Endothelial cell of umbilical vein (primary cell): ENCODE data around the gene PSENEN. TPM values are rescaled to one million over a fixed set of nuclear protein-coding genes. Genes with fewer than 3 reads are reported as not detected.

Source experiments
- BruUV-seq: library from RNA; stranded (reverse); fragments of 400-500 nt; replicated peaks from 2 replicates; lab custom pipeline; 2021; lab: Mats Ljungman, UMichigan
- CTCF ChIA-PET: fragments of 300-600, 350-600 bp; sonication (Branson Sonifier 250); formaldehyde crosslinking; loops from one replicate; lab custom pipeline; 2021; ENCODE audit warnings: antibody characterized with exemption, inconsistent platforms; lab: Charles Lee
- POLR2A ChIA-PET: fragments of 300-600, 350-600 bp; sonication (Branson Sonifier 250); formaldehyde crosslinking; loops from one replicate; lab custom pipeline; 2021; ENCODE audit warnings: antibody characterized with exemption, inconsistent platforms; lab: Charles Lee
- DNase-seq: peaks from one replicate; pipeline ENCODE4 v3.0.0-alpha.2; 2011; ENCODE audit warnings: low read depth, low spot score
- FAIRE-seq: peaks from 2 replicates; lab custom pipeline; 2011; peaks lifted over from hg19 to GRCh38; lab: Jason Lieb, UNC
- H2AFZ ChIP-seq: 2 replicates; pipeline ENCODE4 v1.6.0; 2012; ENCODE audit warnings: low read depth, low read length, control low read depth, inconsistent platforms
- H3K27ac ChIP-seq: 2 replicates; pipeline ENCODE4 v1.5.1; 2011; ENCODE audit warnings: low read depth, mild to moderate bottlenecking, control low read depth, low read length, moderate library complexity; ENCODE audit not compliant: insufficient read depth
- H3K27me3 ChIP-seq, 2 experiments: 2 replicates each; pipeline versions ENCODE4 v1.6.0 to v1.6.1; 2011; ENCODE audit warnings: low read length in 2 of 2, mixed read lengths in 1 of 2; ENCODE audit not compliant: control insufficient read depth in 2 of 2, insufficient read depth in 2 of 2
- H3K36me3 ChIP-seq, 2 experiments: 2 replicates in 1 of 2; 3 replicates in 1 of 2; pipeline ENCODE4 v1.5.1; 2011; ENCODE audit warnings: low read length in 2 of 2, mild to moderate bottlenecking in 1 of 2, moderate library complexity in 1 of 2; ENCODE audit not compliant: control insufficient read depth in 2 of 2, insufficient read depth in 2 of 2; ENCODE audit errors: extremely low read depth in 1 of 2
- H3K4me1 ChIP-seq: 3 replicates; pipeline ENCODE4 v1.5.1; 2011; ENCODE audit warnings: mild to moderate bottlenecking, low read length; ENCODE audit not compliant: control insufficient read depth, insufficient read depth; ENCODE audit errors: extremely low read depth
- H3K4me2 ChIP-seq: 2 replicates; pipeline ENCODE4 v1.6.1; 2011; ENCODE audit warnings: low read length, control low read depth, mixed read lengths; ENCODE audit not compliant: insufficient read depth
- H3K4me3 ChIP-seq, 3 experiments: fragments of 200-600 bp in 1 of 3; sonication (generic), shearing (Covaris generic) in 1 of 3; replicated peaks in 1 of 3; 2 replicates each; pipeline ENCODE4 v1.5.1; 2011 to 2016; ENCODE audit warnings: control low read depth in 3 of 3, low read length in 3 of 3, mild to moderate bottlenecking in 2 of 3, inconsistent platforms in 1 of 3, low read depth in 1 of 3, moderate library complexity in 1 of 3; ENCODE audit not compliant: insufficient read depth in 1 of 3
- H3K79me2 ChIP-seq: 2 replicates; pipeline ENCODE4 v1.6.0; 2012; ENCODE audit warnings: low read length, inconsistent platforms; ENCODE audit not compliant: control insufficient read depth, insufficient read depth
- H3K9ac ChIP-seq: replicated peaks from 2 replicates; pipeline ENCODE3; 2011; ENCODE audit warnings: low read length, control low read depth; ENCODE audit not compliant: insufficient read depth; ENCODE audit errors: extremely low read depth
- H3K9me1 ChIP-seq: replicated peaks from 3 replicates; pipeline ENCODE4 v1.6.0; 2011; ENCODE audit warnings: mild to moderate bottlenecking, low read length; ENCODE audit not compliant: control insufficient read depth, insufficient read depth; ENCODE audit errors: extremely low read depth
- H3K9me3 ChIP-seq: replicated peaks from 2 replicates; pipeline ENCODE4 v1.5.1; 2012; ENCODE audit warnings: low read length, inconsistent platforms; ENCODE audit not compliant: control insufficient read depth, insufficient read depth
- H4K20me1 ChIP-seq: replicated peaks from 2 replicates; pipeline ENCODE3; 2011; ENCODE audit warnings: mild to moderate bottlenecking, low read length; ENCODE audit not compliant: control insufficient read depth, insufficient read depth; ENCODE audit errors: extremely low read depth
- EZH2 ChIP-seq: IDR thresholded peaks from 2 replicates; pipeline ENCODE4 v1.6.1; 2012; ENCODE audit warnings: borderline replicate concordance, low read depth, mild to moderate bottlenecking, moderate library complexity, low read length, inconsistent platforms; ENCODE audit not compliant: severe bottlenecking
- FOS ChIP-seq: IDR thresholded peaks from 2 replicates; pipeline ENCODE4 v1.6.1; 2011; ENCODE audit warnings: mild to moderate bottlenecking, low read length, moderate library complexity, borderline replicate concordance; ENCODE audit not compliant: insufficient read depth
- GATA2 ChIP-seq: IDR thresholded peaks from 2 replicates; pipeline ENCODE4 v1.7.0; 2011; ENCODE audit warnings: low read depth, mild to moderate bottlenecking, moderate library complexity, mixed read lengths, low read length; ENCODE audit not compliant: insufficient read length, insufficient read depth
- JUN ChIP-seq: IDR thresholded peaks from 2 replicates; pipeline ENCODE4 v1.6.1; 2011; ENCODE audit warnings: borderline replicate concordance, low read depth; ENCODE audit not compliant: insufficient read length, insufficient read depth
- MYC ChIP-seq: IDR thresholded peaks from one replicate; pipeline ENCODE4 v1.6.1; 2011; ENCODE audit warnings: mild to moderate bottlenecking, low read depth, low read length
- POLR2A ChIP-seq: IDR thresholded peaks from 2 replicates; pipeline ENCODE4 v1.6.1; 2012; ENCODE audit warnings: low read depth, mild to moderate bottlenecking, control low read depth, low read length
- POLR2AphosphoS5 ChIP-seq: IDR thresholded peaks from 2 replicates; pipeline ENCODE4 v1.6.1; 2012; ENCODE audit warnings: low read depth, mild to moderate bottlenecking, control low read depth, low read length, moderate library complexity; ENCODE audit not compliant: insufficient read depth
- dilution Hi-C: fragments of 300-500 bp; cut with MboI; formaldehyde crosslinking; loops from one replicate; pipeline ENCODE4 v1.15.0; 2019; ENCODE audit warnings: low sequenced_read_pairs; ENCODE audit not compliant: extremely low pct_ligation_motif_present
- intact Hi-C: fragments of 100-400 bp; cut with micrococcal nuclease; formaldehyde crosslinking; loops from one replicate; pipeline ENCODE4 v1.10.0; 2022
- polyA plus RNA-seq, 4 experiments: library from polyadenylated mRNA; depleted of rRNA in 3 of 4; stranded (reverse) in 3 of 4; unstranded in 1 of 4; fragments of >200 nt; gene quantifications; 2 replicates each; pipeline versions ENCODE4 v1.2.1 to v1.2.3, GENCODE V29; 2011 to 2012; ENCODE audit warnings: missing spikeins in 1 of 4
- total RNA-seq: library from RNA; stranded (reverse); gene quantifications from 2 replicates; pipeline ENCODE4 v1.2.3, GENCODE V29; 2021
- TF ChIP-seq, protein P1 (sequence below), 2 donors: IDR thresholded peaks; 1 replicate in 1 of 2; 2 replicates in 1 of 2; pipeline ENCODE4 v1.5.1; 2011; ENCODE audit warnings: low read length in 2 of 2, mild to moderate bottlenecking in 2 of 2, moderate library complexity in 2 of 2, control low read depth in 1 of 2, inconsistent platforms in 1 of 2, low read depth in 1 of 2; ENCODE audit not compliant: insufficient read depth in 1 of 2; ENCODE audit errors: extremely low read depth in 1 of 2
- TF ChIP-seq, protein P2 (sequence below): IDR thresholded peaks from 2 replicates; pipeline ENCODE4 v1.6.1; 2011; ENCODE audit not compliant: insufficient read depth, insufficient read length

PSENEN gene
- total and polyA plus RNA-seq, 2 donors (not counting 3 experiments of a cell fraction or from before 2014, with no cell fraction given) = 60.0 to 70.1 TPM

DNA sequence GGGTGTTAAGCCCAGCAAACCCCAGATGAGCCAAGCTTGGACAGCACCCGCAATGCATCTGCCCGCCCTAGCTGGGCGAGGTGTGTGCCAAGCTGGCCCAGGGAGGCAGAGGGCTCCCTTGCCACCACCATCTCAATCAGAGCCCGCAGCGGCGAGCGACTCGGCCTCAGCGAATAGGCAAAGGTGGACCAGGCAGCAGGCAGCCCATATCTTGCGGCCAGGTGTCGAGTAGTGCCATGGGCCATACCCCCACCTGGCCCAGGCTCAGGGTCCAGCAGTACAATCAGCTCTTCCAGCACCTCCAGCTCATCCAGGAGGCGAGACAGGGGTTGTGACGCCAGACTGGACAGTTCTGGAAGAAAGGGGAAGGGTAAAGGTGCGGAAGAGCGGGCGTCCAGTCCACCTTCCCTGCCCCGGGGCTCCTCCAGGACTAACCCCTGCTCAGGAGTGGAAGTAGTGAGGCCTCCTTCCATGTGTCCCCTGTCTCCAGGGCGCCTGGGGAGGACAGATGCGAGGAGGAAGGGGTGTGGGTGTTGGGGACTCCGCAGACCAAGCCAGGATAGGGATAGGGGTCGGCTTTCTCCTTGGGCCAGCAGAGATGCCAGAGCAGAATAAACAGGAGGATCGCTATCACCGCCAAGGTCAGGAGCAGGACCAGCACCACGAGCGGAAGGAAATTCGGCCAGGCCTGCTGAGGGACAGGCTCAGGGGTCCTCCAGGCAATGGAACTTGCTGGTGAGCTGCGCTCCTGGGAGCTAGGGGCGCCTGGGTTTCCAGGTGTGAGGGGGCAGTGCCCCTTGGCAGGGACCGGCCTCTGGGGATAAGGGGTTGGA is 6.0 kb upstream of the PSENEN start:
- intact Hi-C loops = loop anchor here (1.0 kb wide), 2 partner anchors 22 to 45 kb away; no protein-coding TSS in a partner anchor
- H3K9ac ChIP-seq = no peak overlapping the region

DNA sequence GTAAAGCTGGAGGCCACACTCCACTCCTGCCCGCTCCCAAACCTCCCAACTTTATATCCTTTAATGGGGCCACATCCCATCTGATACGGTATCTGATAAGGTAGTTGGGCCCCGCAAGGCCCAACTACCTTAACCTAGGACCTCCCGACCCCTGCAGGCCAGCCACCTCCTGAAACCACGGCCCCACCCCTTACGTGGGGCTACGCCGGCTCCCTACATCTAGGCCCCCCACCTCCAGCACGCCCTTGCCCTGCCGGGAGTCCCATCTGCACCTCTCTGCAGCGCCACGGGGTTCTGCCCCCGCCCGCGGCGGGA is 5.4 kb upstream of the PSENEN start:
- intact Hi-C loops = loop anchor here (1.0 kb wide), 2 partner anchors 23 to 46 kb away; no protein-coding TSS in a partner anchor
- POLR2A ChIA-PET = interaction anchor here (1.0 kb wide), 1 partner anchor 17 kb away, joined by 3 read pairs; no protein-coding TSS in a partner anchor
- FAIRE-seq = no peak

More for the DNA sequence above, 6.0 kb upstream of the PSENEN start:
- FAIRE-seq (no peak), DNase-seq (no peak)
- Histone ChIP-seq H3K27me3 (no peaks in the 10 kb centered on the region), H3K9me3 (no peaks in the 10 kb centered on the region), H4K20me1 (no peaks in the 10 kb centered on the region), H3K36me3 (peaks cover 5 to 31% of the 10 kb centered on the region in 2 experiments), H3K4me1 (peaks cover 13% of the 10 kb centered on the region), H3K4me2 (peak overlapping the region; percentile 85), H3K79me2 (no peaks in the 10 kb centered on the region), H3K27ac (no peak overlapping the region), H3K9me1 (no peaks in the 10 kb centered on the region), H3K4me3 (no peak overlapping the region), H2AFZ (no peak overlapping the region)
- dilution Hi-C loops = no loop called here
- no TSS peak for BruUV-seq
- POLR2A ChIA-PET = no interaction called here
- CTCF ChIA-PET = interaction anchor here (1.1 to 1.6 kb wide), 2 partner anchors 9 to 21 kb away, joined by 3 to 5 read pairs; partner anchors contain the start of gene LIN37
- TF ChIP-seq POLR2A (no peak), EZH2 (no peak), FOS (no peak), POLR2AphosphoS5 (no peak)

More for the DNA sequence above, 5.4 kb upstream of the PSENEN start:
- dilution Hi-C loops = no loop called here
- H3K9me1 ChIP-seq = no peaks in the 10 kb centered on the region
- DNase-seq = no peak
- no peaks in the 10 kb centered on the region for H3K9me3 ChIP-seq
- H3K36me3 ChIP-seq = peaks cover 5 to 27% of the 10 kb centered on the region in 2 experiments
- H4K20me1 ChIP-seq = no peaks in the 10 kb centered on the region
- H3K27me3 ChIP-seq = no peaks in the 10 kb centered on the region
- peak overlapping the region; percentile 50 to 78 (median 62) for H3K4me3 ChIP-seq
- CTCF ChIA-PET = interaction anchor here (0.8 to 1.6 kb wide), 6 partner anchors 8 to 191 kb away, joined by 3 to 5 read pairs (median 3); partner anchors contain the start of gene LIN37
- no peak for TF ChIP-seq MYC
- TF ChIP-seq JUN = no peak
- no peak for TF ChIP-seq FOS
- TF ChIP-seq POLR2AphosphoS5 = no peak
- TF ChIP-seq, protein P1, sequence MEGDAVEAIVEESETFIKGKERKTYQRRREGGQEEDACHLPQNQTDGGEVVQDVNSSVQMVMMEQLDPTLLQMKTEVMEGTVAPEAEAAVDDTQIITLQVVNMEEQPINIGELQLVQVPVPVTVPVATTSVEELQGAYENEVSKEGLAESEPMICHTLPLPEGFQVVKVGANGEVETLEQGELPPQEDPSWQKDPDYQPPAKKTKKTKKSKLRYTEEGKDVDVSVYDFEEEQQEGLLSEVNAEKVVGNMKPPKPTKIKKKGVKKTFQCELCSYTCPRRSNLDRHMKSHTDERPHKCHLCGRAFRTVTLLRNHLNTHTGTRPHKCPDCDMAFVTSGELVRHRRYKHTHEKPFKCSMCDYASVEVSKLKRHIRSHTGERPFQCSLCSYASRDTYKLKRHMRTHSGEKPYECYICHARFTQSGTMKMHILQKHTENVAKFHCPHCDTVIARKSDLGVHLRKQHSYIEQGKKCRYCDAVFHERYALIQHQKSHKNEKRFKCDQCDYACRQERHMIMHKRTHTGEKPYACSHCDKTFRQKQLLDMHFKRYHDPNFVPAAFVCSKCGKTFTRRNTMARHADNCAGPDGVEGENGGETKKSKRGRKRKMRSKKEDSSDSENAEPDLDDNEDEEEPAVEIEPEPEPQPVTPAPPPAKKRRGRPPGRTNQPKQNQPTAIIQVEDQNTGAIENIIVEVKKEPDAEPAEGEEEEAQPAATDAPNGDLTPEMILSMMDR (IDR thresholded peaks at IDR 0.05; ENCODE audit: extremely low read depth in 1 of 2, insufficient read depth in 1 of 2, low read depth in 1 of 2, low read length in 2 of 2) = no peak
- TF ChIP-seq EZH2 = no peak
- no peak for TF ChIP-seq POLR2A
- TF ChIP-seq, protein P2, sequence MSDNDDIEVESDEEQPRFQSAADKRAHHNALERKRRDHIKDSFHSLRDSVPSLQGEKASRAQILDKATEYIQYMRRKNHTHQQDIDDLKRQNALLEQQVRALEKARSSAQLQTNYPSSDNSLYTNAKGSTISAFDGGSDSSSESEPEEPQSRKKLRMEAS = no peak
- TF ChIP-seq GATA2 = no peak
- H3K4me2 ChIP-seq = peak overlapping the region; percentile 85
- H3K9ac ChIP-seq = peak overlapping the region; percentile 57
- no TSS peak for BruUV-seq
- H3K27ac ChIP-seq = peak overlapping the region; percentile 7
- peak overlapping the region; percentile 83 for H2AFZ ChIP-seq
- H3K4me1 ChIP-seq = peaks cover 14% of the 10 kb centered on the region
- no peaks in the 10 kb centered on the region for H3K79me2 ChIP-seq
